Gastrocnemius medialis (tissue), 4 donors: Measurements from ENCODE around the gene PRSS23. TPM values are rescaled to one million over a fixed set of nuclear protein-coding genes. Genes with fewer than 3 reads are reported as not detected.
"Not testable (repeated sequence)": the region's sequence is repeated elsewhere in the genome, so short reads cannot be mapped to it uniquely, and the experiment has no call there.

ENCODE experiments used
- ATAC-seq, 2 donors: fragments of 150-250 bp; one replicate each; pipeline ENCODE4 v1.9.1; 2016
- DNase-seq, 2 donors: peaks; one replicate each; pipeline ENCODE4 v3.0.0-alpha.2; 2019
- H3K27ac ChIP-seq, 4 donors: fragments of 200-600 bp; sonication (generic); 1 replicate in 1 of 4; 2 replicates in 3 of 4; pipeline ENCODE4 v1.5.1; 2016 to 2018; ENCODE audit warnings: mild to moderate bottlenecking in 2 of 4, moderate library complexity in 1 of 4
- H3K27me3 ChIP-seq, 3 donors: fragments of 200-600 bp; sonication (generic) in 2 of 3; 1 replicate in 1 of 3; 2 replicates in 2 of 3; pipeline versions ENCODE4 v1.5.1 to v1.6.0; 2016 to 2019; ENCODE audit warnings: mild to moderate bottlenecking in 1 of 3, moderate library complexity in 1 of 3
- H3K36me3 ChIP-seq, 2 donors: fragments of 200-600 bp; sonication (generic) in 1 of 2; one replicate each; pipeline ENCODE4 v1.5.1; 2017 to 2018
- H3K4me1 ChIP-seq, 2 donors: fragments of 200-600 bp; sonication (generic) in 1 of 2; one replicate each; pipeline ENCODE4 v1.5.1; 2016 to 2017; ENCODE audit warnings: mild to moderate bottlenecking in 2 of 2
- H3K4me3 ChIP-seq, 4 donors: fragments of 200-600 bp; sonication (generic) in 3 of 4; 1 replicate in 1 of 4; 2 replicates in 3 of 4; pipeline ENCODE4 v1.5.1; 2016 to 2019; ENCODE audit warnings: mild to moderate bottlenecking in 2 of 4
- H3K9me3 ChIP-seq, 3 donors: fragments of 200-600 bp; sonication (generic) in 2 of 3; 1 replicate in 1 of 3; 2 replicates in 2 of 3; pipeline ENCODE4 v1.5.1; 2016 to 2019
- POLR2A ChIP-seq, 2 donors: fragments of 450-650 bp; IDR thresholded peaks; one replicate each; pipeline ENCODE4 v1.6.1; 2017; ENCODE audit warnings: antibody characterized with exemption in 2 of 2, mild to moderate bottlenecking in 2 of 2, moderate library complexity in 2 of 2
- in situ Hi-C, 4 donors: fragments of 200-750 bp; cut with MboI; loops; one replicate each; pipeline versions ENCODE4 v1.15.0 to v1.8.0; 2017; ENCODE audit warnings: low sequenced_read_pairs in 4 of 4
- intact Hi-C: fragments of 100-400 bp; cut with DNase I; formaldehyde crosslinking; loops from one replicate; pipeline ENCODE4 v1.15.1; 2023; ENCODE audit warnings: low total_unique reads
- total RNA-seq, 4 donors: library from RNA; depleted of rRNA; stranded (reverse); fragments of >200 nt; gene quantifications; one replicate each; pipeline versions ENCODE4 v1.1.0 to v1.2.3, GENCODE V29; 2016
- TF ChIP-seq, protein P1 (sequence below), 5 experiments: fragments of 450-650 bp in 3 of 5; fragments of 200-600 bp in 2 of 5; sonication (generic) in 2 of 5; IDR thresholded peaks in 4 of 5; conservative IDR thresholded peaks in 1 of 5; 1 replicate in 4 of 5; 2 replicates in 1 of 5; pipeline ENCODE4 v1.5.1; 2016 to 2019; ENCODE audit warnings: antibody characterized with exemption in 5 of 5, mild to moderate bottlenecking in 3 of 5, moderate library complexity in 3 of 5

The PRSS23 gene
- total RNA-seq, 4 donors from 2014 or later, result 2.4 to 12.2 (median 7.1) TPM

DNA sequence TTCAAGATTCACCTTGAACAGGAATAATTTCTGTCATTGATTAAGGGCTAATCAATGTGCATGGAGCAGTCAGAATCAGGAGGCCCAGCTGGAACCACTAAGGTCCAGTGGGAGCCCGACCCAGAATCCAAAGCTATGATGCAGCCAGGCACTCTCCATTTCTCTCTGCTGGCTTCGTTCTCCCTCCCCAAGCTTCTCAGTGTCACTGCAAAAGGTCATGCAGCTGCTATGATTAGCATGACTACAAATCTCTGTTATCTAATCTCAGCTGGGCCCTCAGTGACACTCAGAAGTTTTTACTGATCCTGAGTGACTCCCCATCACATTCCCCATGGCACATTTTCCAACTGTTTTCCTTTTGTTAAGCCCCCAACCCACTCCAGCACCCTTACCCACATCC lies 31.1 kb upstream of the PRSS23 start:
- peak; percentile 45 to 62 for ATAC-seq

DNA sequence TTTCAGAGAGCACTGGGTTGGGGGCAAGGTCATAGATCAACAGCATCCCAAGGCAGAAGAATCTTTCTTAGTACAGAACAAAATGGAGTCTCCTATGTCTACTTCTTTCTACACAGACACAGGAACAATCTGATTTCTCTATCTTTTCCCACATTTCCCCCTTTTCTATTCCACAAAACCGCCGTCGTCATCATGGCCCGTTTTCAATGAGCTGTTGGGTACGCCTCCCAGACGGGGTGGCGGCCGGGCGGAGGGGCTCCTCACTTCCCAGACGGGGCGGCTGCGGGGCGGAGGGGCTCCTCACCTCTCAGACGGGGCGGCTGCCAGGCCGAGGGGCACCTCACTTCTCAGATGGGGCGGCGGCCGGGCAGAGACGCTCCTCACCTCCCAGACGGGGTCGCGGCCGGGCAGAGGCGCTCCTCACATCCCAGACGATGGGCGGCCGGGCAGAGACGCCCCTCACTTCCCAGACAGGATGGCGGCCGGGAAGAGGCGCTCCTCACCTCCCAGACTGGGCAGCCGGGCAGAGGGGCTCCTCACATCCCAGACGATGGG lies 29.8 kb upstream of the PRSS23 start:
- intact Hi-C loops, H3K9me3 ChIP-seq, H3K36me3 ChIP-seq, ATAC-seq, H3K27ac ChIP-seq, in situ Hi-C loops, H3K27me3 ChIP-seq, H3K4me3 ChIP-seq, DNase-seq: not testable (repeated sequence)
- H3K4me1 ChIP-seq, result peaks cover 9 to 10% of the 10 kb centered on the region in 2 donors

More for the DNA sequence above, 31.1 kb upstream of the PRSS23 start:
- no peaks in the 10 kb centered on the region for H3K9me3 ChIP-seq
- in situ Hi-C loops (no loop called here), intact Hi-C loops (no loop called here)
- DNase-seq, result no peak
- no peaks in the 10 kb centered on the region for H3K27me3 ChIP-seq
- no peaks in the 10 kb centered on the region for H3K36me3 ChIP-seq
- H3K27ac ChIP-seq, result peak overlapping the region in 1 of 4 donors; percentile 39
- H3K4me1 ChIP-seq, result peaks cover 9 to 10% of the 10 kb centered on the region in 2 donors
- no peak overlapping the region for H3K4me3 ChIP-seq
- TF ChIP-seq, protein P1, sequence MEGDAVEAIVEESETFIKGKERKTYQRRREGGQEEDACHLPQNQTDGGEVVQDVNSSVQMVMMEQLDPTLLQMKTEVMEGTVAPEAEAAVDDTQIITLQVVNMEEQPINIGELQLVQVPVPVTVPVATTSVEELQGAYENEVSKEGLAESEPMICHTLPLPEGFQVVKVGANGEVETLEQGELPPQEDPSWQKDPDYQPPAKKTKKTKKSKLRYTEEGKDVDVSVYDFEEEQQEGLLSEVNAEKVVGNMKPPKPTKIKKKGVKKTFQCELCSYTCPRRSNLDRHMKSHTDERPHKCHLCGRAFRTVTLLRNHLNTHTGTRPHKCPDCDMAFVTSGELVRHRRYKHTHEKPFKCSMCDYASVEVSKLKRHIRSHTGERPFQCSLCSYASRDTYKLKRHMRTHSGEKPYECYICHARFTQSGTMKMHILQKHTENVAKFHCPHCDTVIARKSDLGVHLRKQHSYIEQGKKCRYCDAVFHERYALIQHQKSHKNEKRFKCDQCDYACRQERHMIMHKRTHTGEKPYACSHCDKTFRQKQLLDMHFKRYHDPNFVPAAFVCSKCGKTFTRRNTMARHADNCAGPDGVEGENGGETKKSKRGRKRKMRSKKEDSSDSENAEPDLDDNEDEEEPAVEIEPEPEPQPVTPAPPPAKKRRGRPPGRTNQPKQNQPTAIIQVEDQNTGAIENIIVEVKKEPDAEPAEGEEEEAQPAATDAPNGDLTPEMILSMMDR (IDR thresholded peaks at IDR 0.05 in 4 of 5, conservative IDR thresholded peaks at IDR 0.05 in 1 of 5), result no peak
- TF ChIP-seq POLR2A (IDR thresholded peaks at IDR 0.05), result no peak

GRCh38 chr11:86772999-86773398 lies 27.3 kb upstream of the PRSS23 start:
- no peak for DNase-seq
- in situ Hi-C loops, result no loop called here
- no peak for ATAC-seq
- Histone ChIP-seq H3K9me3 (no peaks in the 10 kb centered on the region), H3K4me1 (peaks cover 9 to 17% of the 10 kb centered on the region in 2 donors), H3K27me3 (no peaks in the 10 kb centered on the region), H3K36me3 (no peaks in the 10 kb centered on the region), H3K27ac (no peak overlapping the region), H3K4me3 (no peak overlapping the region)
- TF ChIP-seq, protein P1 (IDR thresholded peaks at IDR 0.05 in 4 of 5, conservative IDR thresholded peaks at IDR 0.05 in 1 of 5), result no peak
- TF ChIP-seq POLR2A (IDR thresholded peaks at IDR 0.05), result no peak
- intact Hi-C loops, result no loop called here

DNA sequence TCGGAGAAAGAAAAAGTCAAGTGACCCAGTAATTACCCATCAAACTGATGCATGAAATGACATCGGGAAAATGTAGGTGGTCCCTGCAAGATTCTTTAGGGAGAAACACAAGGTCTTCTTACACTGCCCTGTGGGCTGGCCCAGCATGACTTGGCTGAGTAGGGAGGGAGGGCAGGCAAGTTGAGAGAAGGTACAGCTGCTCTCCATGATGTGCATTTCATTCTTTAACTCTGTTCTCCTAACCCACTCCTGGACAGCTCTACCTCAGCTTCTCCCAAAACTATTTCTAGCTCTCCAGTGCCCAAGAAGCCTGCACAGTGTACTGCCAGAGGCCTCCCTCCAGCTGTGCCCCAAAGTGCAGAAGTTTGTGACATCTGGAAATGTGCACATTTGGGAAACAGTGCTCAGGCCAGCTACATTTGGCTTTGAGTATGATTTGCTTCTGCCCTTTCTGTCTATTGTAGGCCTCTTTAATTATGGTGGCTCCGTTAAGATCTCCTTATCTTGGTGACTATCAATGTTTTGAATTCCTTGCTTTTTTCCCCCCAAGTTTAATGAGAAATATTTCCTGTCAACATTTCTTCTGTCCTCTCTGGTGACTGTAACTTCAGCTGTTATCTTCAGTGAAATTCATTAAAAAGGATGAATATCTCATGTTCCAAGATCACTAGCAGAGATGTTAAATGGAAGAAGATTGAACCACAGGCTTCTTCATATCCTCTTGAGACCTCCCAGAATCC lies 26.7 kb upstream of the PRSS23 start:
- Histone ChIP-seq H3K27ac (no peak overlapping the region), H3K9me3 (no peaks in the 10 kb centered on the region), H3K4me1 (peaks cover 9 to 17% of the 10 kb centered on the region in 2 donors), H3K36me3 (no peaks in the 10 kb centered on the region), H3K4me3 (no peak overlapping the region), H3K27me3 (no peaks in the 10 kb centered on the region)
- no peak for TF ChIP-seq POLR2A (IDR thresholded peaks at IDR 0.05)
- TF ChIP-seq, protein P1 (IDR thresholded peaks at IDR 0.05 in 4 of 5, conservative IDR thresholded peaks at IDR 0.05 in 1 of 5), result no peak
- ATAC-seq, result no peak
- no peak for DNase-seq
- intact Hi-C loops (no loop called here), in situ Hi-C loops (no loop called here)

- TF ChIP-seq, protein P1 (IDR thresholded peaks at IDR 0.05 in 4 of 5, conservative IDR thresholded peaks at IDR 0.05 in 1 of 5), result no peak
- no peak for TF ChIP-seq POLR2A (IDR thresholded peaks at IDR 0.05)
- no peak overlapping the region for H3K4me3 ChIP-seq
- in situ Hi-C loops, result no loop called here
These were observed 25.9 kb upstream of the PRSS23 start for GRCh38 chr11:86774417-86774816.

More at GRCh38 chr11:86774417-86774816, 25.9 kb upstream of the PRSS23 start:
- no peak overlapping the region for H3K27ac ChIP-seq
- intact Hi-C loops, result no loop called here
- no peak for DNase-seq
- H3K9me3 ChIP-seq, result no peaks in the 10 kb centered on the region
- ATAC-seq, result no peak
- peaks cover 4 to 12% of the 10 kb centered on the region in 2 donors for H3K4me1 ChIP-seq
- H3K27me3 ChIP-seq, result no peaks in the 10 kb centered on the region
- no peaks in the 10 kb centered on the region for H3K36me3 ChIP-seq
